Loucy (cell line): ENCODE data around the gene EPB41L3.

Experiments
- EZH2phosphoT487 ChIP-seq: fragments of 200-600 bp; IDR thresholded peaks from 2 replicates; pipeline ENCODE4 v1.6.1; 2018; ENCODE audit warnings: antibody characterized with exemption, mild to moderate bottlenecking, moderate library complexity, borderline replicate concordance
- TF ChIP-seq, protein P1 (sequence below): fragments of 200-600 bp; sonication (generic); conservative IDR thresholded peaks from 2 replicates; pipeline ENCODE4 v1.5.1; 2014; ENCODE audit warnings: mild to moderate bottlenecking, antibody characterized with exemption, low read length

GRCh38 chr18:5422626-5423025 lies 121.2 kb downstream of the EPB41L3 start:
- TF ChIP-seq, protein P1, sequence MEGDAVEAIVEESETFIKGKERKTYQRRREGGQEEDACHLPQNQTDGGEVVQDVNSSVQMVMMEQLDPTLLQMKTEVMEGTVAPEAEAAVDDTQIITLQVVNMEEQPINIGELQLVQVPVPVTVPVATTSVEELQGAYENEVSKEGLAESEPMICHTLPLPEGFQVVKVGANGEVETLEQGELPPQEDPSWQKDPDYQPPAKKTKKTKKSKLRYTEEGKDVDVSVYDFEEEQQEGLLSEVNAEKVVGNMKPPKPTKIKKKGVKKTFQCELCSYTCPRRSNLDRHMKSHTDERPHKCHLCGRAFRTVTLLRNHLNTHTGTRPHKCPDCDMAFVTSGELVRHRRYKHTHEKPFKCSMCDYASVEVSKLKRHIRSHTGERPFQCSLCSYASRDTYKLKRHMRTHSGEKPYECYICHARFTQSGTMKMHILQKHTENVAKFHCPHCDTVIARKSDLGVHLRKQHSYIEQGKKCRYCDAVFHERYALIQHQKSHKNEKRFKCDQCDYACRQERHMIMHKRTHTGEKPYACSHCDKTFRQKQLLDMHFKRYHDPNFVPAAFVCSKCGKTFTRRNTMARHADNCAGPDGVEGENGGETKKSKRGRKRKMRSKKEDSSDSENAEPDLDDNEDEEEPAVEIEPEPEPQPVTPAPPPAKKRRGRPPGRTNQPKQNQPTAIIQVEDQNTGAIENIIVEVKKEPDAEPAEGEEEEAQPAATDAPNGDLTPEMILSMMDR, result no peak
- TF ChIP-seq EZH2phosphoT487, result no peak
